GM18951 (cell line): ENCODE results near the gene DOCK1.

Experiments used
- POLR2A ChIP-seq: IDR thresholded peaks from 4 replicates; pipeline ENCODE4 v1.6.1; 2011; ENCODE audit warnings: mild to moderate bottlenecking; ENCODE audit not compliant: insufficient read length, insufficient read depth; ENCODE audit errors: extremely low read depth
- in situ Hi-C: fragments of 300-500 bp; cut with MboI; formaldehyde crosslinking; loops from one replicate; pipeline ENCODE4 v1.12.0; 2022; ENCODE audit warnings: low sequenced_read_pairs, mixed read lengths, inconsistent platforms; ENCODE audit not compliant: unreplicated experiment

Gene DOCK1

GRCh38 chr10:127259347-127259746 is 354.1 kb downstream of the DOCK1 start:
- no peak for TF ChIP-seq POLR2A
- in situ Hi-C loops = no loop called here

- TF ChIP-seq POLR2A = no peak
- in situ Hi-C loops = no loop called here
Observed at GRCh38 chr10:127262606-127263005, 357.4 kb downstream of the DOCK1 start.

GRCh38 chr10:127265288-127265687 is 360.1 kb downstream of the DOCK1 start:
- no peak for TF ChIP-seq POLR2A
- in situ Hi-C loops = no loop called here

- in situ Hi-C loops = no loop called here
- no peak for TF ChIP-seq POLR2A
Observed at GRCh38 chr10:127266431-127266830, 361.2 kb downstream of the DOCK1 start.

GRCh38 chr10:127267442-127267841 is 362.2 kb downstream of the DOCK1 start:
- in situ Hi-C loops = no loop called here
- TF ChIP-seq POLR2A = no peak

- in situ Hi-C loops = no loop called here
- no peak for TF ChIP-seq POLR2A
Observed at GRCh38 chr10:127272076-127272475, 366.8 kb downstream of the DOCK1 start.

- in situ Hi-C loops = no loop called here
- no peak for TF ChIP-seq POLR2A
Observed at GRCh38 chr10:127275272-127275671, 370.0 kb downstream of the DOCK1 start.

GRCh38 chr10:127275793-127276450 is 370.7 kb downstream of the DOCK1 start:
- TF ChIP-seq POLR2A = no peak
- in situ Hi-C loops = no loop called here

GRCh38 chr10:127276794-127277462 is 371.7 kb downstream of the DOCK1 start:
- in situ Hi-C loops = no loop called here
- TF ChIP-seq POLR2A = no peak

GRCh38 chr10:127278001-127278400 is 372.8 kb downstream of the DOCK1 start:
- no peak for TF ChIP-seq POLR2A

GRCh38 chr10:127279334-127279774 is 374.1 kb downstream of the DOCK1 start:
- TF ChIP-seq POLR2A = no peak
- in situ Hi-C loops = no loop called here

More at GRCh38 chr10:127278001-127278400, 372.8 kb downstream of the DOCK1 start:
- in situ Hi-C loops = no loop called here

GRCh38 chr10:127280446-127280845 is 375.2 kb downstream of the DOCK1 start:
- in situ Hi-C loops = no loop called here
- no peak for TF ChIP-seq POLR2A

GRCh38 chr10:127283017-127283416 is 377.8 kb downstream of the DOCK1 start:
- in situ Hi-C loops = no loop called here

GRCh38 chr10:127283576-127283975 is 378.3 kb downstream of the DOCK1 start:
- TF ChIP-seq POLR2A = no peak
- in situ Hi-C loops = no loop called here

More at GRCh38 chr10:127283017-127283416, 377.8 kb downstream of the DOCK1 start:
- no peak for TF ChIP-seq POLR2A
